GM12891 (cell line): ENCODE results near the gene PAQR7.

Experiments
- POLR2A ChIP-seq: IDR thresholded peaks from 2 replicates; pipeline ENCODE4 v1.6.1; 2011; ENCODE audit warnings: low read depth, low read length, control low read depth
- POLR2AphosphoS5 ChIP-seq: IDR thresholded peaks from 2 replicates; pipeline ENCODE4 v1.6.1; 2011; ENCODE audit warnings: low read depth, low read length, control low read depth
- SPI1 ChIP-seq: IDR thresholded peaks from 2 replicates; pipeline ENCODE4 v1.6.1; 2011; ENCODE audit warnings: low read depth, low read length, control low read depth
- TAF1 ChIP-seq: IDR thresholded peaks from 2 replicates; pipeline ENCODE4 v1.6.1; 2011; ENCODE audit warnings: low read depth, low read length, control low read depth

DNA sequence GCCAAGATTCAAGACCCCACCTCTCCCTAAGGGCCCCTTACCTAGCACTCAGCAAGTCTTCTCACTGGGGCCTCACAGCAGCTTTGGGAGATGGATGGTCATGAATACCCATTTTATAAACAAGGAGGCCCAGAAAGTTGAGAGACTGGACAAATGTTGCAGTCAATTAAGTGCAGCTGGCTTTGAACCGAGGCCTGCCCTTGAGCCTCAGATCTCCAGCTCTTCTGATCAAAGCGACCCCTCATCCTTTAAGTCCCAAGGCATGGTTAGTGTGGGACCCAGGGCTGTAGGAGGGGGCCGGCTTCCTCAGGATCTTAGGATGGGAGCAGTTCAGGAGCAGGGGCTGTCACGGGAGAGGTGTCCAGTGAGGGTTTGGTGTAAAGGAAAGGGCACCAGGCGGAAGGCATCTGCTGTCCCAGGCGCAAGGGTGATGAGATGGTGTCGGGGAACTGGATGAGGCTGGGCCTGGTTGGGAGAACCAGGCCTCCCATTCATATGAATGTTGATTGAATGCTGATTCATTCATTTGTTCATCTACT, 60.9 kb downstream of the PAQR7 start:
- TF ChIP-seq POLR2AphosphoS5, result no peak
- TF ChIP-seq POLR2A, result no peak
- no peak for TF ChIP-seq TAF1
- TF ChIP-seq SPI1, result no peak
